ENCODE results near the gene NDFIP1.

- no peak for TF ChIP-seq CTCF (optimal IDR thresholded peaks at IDR 0.05 in 1 of 3, IDR thresholded peaks at IDR 0.05 in 1 of 3, conservative IDR thresholded peaks at IDR 0.05 in 1 of 3; ENCODE audit: extremely low read depth in 1 of 3, insufficient read depth in 2 of 3, low read length in 3 of 3)
- no peak for TF ChIP-seq EZH2 (IDR thresholded peaks at IDR 0.05; ENCODE audit: low read length)
Measured at GRCh38 chr5:142107036-142107735, 1.4 kb upstream of the NDFIP1 start.
